HG03558 (cell line): ENCODE data around the gene ZNF350.
"Not testable (repeated sequence)": the region's sequence is repeated elsewhere in the genome, so short reads cannot be mapped to it uniquely, and the experiment has no call there.

Source experiments
- ATAC-seq: cut with Tn5 transposase; IDR thresholded peaks from one replicate; pipeline ENCODE4 v1.9.1; 2021; ENCODE audit warnings: moderate number of reproducible peaks; ENCODE audit not compliant: unreplicated experiment; ENCODE audit errors: extremely low read depth

The ZNF350 gene

DNA sequence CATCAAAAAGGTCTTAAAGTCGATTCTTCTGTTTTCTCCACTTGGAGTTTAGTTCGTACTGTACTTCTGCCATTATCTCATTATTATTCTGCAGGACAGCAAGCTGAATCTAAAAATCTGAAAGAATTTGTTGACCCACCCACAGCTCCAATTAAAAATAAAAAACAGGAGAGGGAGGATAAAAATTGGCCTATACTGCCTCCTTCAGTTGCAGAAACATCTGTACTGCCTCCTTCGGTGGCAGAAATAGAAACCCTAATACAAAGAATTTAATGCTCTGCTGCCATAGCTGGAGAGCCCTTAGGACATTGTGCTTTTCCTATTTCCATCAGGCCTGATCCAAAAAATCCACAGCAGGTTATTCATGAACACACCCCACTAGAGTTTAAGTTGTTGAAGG, 9.8 kb downstream of the ZNF350 start:
- ATAC-seq: no peak

DNA sequence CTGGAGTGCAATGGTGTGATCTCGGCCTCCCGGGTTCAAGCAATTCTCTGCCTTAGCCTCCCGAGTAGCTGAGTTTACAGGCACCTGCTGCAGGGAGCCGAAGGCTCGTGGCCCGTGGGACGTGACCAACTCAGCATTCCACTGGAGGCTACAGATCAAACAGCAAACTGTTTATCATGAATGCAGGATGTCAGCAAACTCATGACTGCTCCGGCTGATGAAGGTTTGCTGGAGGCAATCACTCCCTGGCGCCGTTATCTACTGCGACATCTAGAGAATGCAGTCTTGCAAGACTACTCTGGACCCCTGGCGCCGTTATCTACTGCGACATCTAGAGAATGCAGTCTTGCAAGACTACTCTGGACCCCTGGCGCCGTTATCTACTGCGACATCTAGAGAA, 10.9 kb downstream of the ZNF350 start:
- ATAC-seq: not testable (repeated sequence)

DNA sequence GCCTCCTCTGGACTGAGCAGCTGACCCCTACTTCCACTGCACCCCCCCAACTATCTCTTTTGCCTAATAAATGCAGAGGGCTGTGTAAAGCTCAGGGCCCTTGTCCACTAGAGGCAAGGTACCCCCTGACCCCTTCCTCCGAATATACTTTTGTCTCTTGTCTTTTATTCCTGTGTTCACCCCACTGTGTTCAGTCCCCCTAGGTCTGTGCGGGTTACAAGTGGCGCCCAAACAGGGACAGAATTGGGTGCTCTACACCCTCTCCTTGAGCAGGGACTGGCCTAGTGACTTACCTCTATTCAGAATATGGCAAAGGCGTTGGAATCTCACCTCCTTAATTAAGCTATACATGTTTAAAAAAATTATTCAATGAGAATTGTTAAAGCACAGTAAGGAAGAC, 15.0 kb downstream of the ZNF350 start:
- no peak for ATAC-seq

DNA sequence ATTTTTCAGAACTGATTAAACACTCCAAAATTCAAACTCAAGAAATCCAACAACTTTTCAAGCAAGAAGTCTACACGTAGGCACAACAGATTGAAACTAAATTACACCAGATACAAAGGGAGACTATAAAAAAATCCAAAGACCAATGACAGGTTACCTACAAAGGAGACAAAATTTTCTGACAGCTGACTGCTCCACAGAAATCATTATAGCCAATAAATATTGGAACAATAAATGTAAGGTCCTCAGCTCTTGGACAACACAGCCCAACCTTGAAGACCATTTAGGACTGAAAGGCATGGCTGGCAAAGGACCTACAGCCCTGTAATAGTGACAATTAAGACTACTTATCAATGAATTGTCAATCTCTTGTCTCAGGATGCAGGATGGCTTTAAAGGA, 15.9 kb downstream of the ZNF350 start:
- no peak for ATAC-seq

DNA sequence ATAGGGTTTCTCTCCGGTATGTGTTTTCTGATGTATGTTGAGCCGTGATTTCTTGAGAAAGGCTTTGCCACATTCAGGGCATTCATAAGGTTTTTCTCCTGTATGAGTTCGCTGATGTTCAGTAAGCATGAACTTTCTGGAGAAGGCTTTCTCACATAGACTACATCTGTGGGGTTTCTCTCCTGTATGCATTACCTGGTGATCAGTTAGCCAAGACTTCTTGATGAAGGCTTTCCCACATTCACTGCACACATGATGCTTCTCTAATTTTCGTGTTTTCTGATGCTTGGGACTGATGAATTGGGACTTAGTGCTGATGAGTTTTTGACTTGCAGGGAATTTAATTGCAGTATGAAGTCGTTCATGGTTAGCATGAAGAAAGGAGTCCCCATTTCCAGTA, 21.1 kb downstream of the ZNF350 start:
- ATAC-seq: no peak

DNA sequence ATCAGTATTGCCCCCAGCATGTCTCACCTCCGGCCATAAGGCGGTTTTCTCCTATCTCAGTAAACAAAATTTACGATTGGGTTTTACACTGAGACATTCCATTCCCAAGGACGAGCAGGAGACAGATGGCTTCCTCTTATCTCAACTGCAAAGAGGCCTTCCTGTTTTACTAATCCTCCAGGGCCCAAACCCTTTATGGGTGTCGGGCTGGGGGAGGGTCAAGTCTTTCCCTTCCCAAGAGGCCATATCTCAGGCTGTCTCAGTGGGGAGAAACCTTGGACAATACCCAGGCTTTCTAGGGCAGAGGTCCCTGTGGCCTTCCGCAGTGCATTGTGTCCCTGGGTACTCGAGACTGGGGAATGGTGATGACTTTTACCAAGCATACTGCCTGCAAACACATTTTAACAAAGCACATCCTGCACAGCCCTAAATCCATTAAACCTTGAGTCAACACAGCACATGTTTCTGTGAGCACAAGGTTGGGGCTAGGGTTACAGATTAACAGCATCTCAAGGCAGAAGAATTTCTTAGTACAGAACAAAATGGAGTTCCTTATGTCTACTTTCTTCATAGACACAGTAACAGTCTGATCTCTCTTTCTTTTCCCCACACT, 25.9 kb downstream of the ZNF350 start:
- ATAC-seq: not testable (repeated sequence)

DNA sequence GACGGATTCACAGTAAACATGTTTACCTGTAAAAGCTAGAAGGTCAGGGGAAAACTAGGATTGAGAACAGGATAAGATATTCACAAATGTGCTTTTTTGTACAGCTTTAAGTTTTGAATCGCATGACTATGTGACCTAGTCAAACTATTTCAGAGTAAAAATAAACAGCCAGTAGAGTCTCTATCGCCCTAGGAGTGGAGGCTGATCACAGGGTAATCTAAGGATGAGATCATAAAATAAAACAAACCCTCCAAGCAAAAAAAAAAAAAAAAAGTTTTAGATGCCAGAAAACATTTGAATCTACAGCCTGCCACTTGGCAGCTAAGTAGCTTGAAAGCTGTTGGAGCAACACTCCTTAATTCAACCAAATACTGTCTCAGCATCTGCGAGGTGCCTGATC, 26.8 kb downstream of the ZNF350 start:
- no peak for ATAC-seq

DNA sequence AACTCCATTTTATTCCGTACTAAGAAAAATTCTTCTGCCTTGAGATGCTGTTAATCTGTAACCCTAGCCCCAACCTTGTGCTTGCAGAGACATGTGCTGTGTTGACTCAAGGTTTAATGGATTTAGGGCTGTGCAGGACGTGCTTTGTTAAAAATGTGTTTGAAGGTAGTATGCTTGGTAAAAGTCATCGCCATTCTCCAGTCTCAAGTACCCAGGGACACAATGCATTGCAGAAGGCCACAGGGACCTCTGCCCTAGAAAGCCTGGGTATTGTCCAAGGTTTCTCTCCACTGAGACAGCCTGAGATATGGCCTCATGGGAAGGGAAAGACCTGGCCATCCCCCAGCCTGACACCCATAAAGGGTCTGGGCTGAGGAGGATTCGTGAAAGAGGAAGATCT, 28.8 kb downstream of the ZNF350 start:
- ATAC-seq: not testable (repeated sequence)

DNA sequence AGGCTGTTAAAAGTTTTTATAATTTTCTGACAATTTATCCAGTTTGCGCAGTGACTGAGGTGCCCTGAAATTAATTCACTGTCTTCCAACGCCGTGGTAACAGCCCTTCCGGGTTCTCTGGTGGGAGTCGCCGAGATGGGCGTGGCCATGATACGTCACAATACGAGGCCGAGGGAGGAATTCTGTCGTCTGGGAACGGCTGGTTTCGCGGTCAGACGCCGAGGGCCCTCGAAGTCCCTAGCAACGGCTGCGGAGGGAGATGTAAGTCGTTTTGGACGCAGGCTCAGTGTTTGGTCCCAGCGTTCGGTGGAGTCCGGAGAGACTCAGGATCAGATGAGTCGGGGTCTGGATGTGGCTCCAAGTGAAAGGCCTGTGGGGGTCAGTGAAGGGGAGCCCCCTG, 37.7 kb downstream of the ZNF350 start:
- no peak for ATAC-seq

DNA sequence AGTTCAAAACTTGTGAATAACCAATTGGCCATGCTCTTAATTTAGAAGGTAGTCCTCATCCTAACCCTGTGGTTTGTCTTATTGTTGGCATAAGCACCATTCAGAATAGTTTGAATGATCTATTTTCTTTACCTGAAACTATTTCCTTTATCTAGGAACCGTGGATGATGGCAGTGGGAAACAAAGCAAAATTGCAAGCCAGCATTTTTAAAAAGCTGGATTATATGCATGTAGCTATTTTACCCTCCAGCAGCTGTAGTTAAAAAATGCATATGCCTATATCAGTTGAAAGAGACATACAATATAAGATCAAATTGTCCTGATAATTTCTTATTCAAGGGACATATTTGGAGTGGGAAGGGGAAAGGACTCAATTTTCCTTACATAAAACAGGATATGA, 40.0 kb downstream of the ZNF350 start:
- ATAC-seq: no peak

DNA sequence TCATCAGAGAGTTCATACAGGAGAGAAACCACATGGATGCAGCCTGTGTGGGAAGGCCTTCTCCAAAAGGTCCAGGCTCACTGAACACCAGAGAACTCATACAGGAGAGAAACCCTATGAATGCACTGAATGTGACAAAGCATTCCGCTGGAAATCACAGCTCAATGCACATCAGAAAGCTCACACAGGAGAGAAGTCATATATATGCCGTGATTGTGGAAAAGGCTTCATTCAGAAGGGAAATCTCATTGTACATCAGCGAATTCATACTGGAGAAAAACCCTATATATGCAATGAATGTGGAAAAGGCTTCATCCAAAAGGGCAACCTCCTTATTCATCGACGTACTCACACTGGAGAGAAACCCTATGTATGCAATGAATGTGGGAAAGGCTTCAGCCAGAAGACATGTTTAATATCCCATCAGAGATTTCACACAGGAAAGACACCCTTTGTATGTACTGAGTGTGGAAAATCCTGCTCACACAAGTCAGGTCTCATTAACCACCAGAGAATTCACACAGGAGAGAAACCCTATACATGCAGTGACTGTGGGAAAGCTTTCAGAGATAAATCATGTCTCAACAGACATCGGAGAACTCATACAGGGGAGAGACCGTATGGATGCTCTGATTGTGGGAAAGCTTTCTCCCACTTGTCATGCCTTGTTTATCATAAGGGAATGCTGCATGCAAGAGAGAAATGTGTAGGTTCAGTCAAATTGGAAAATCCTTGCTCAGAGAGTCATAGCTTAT, 41.7 kb downstream of the ZNF350 start:
- ATAC-seq: no peak

DNA sequence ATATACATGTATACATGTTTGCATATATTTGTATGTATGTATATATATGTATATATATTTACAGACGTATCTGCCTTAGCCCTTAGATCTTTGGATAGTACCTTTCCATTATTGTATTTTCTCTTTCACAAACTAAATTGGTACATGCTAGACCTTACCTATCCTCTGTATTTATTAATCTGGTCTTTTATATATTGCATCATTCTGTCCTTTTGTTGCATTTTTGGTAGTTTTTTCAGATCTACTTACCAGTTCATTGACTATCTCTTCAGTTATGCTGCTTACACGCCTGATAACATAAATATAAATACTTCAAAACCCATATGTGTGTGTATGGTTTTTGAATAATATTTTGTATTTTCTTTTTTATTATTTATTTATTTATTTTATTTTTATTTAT, 47.7 kb downstream of the ZNF350 start:
- ATAC-seq: no peak

DNA sequence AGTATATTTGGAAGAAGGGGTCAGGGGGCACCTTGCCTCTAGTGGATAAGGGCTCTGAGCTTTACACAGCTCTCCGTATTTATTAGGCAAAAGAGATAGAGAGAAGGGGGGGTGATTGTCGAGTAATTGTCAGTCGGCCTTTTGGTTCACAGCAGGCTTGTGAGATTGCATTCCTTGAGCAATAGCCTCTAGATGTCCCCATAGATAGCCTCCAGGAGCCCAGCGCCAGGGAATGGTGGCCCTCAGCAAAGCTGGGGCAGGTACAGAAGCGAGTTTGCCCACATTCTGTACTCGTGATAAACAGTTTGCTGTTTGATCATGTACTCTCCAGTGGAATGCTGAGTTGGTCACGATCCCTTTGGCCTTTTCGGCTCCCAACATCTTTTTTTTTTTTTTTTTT, 54.7 kb downstream of the ZNF350 start:
- no peak for ATAC-seq

DNA sequence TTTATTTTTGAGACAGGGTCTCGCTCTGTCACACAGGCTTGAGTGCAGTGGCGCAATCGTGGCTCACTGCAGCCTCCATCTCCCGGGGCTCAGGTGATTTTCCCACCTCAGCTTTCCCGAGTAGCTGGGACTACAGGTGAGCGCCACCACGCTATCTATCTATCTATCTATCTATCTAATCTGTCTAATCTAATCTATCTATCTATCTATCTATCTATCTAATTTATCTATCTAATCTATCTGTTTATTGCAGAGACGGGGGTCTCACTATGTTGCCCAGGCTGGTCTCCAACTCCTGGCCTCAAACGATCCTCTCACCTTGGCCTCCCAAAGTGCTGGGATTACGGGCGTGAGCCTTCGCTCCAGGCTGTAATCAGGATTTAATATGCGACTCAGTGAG, 58.8 kb downstream of the ZNF350 start:
- no peak for ATAC-seq

DNA sequence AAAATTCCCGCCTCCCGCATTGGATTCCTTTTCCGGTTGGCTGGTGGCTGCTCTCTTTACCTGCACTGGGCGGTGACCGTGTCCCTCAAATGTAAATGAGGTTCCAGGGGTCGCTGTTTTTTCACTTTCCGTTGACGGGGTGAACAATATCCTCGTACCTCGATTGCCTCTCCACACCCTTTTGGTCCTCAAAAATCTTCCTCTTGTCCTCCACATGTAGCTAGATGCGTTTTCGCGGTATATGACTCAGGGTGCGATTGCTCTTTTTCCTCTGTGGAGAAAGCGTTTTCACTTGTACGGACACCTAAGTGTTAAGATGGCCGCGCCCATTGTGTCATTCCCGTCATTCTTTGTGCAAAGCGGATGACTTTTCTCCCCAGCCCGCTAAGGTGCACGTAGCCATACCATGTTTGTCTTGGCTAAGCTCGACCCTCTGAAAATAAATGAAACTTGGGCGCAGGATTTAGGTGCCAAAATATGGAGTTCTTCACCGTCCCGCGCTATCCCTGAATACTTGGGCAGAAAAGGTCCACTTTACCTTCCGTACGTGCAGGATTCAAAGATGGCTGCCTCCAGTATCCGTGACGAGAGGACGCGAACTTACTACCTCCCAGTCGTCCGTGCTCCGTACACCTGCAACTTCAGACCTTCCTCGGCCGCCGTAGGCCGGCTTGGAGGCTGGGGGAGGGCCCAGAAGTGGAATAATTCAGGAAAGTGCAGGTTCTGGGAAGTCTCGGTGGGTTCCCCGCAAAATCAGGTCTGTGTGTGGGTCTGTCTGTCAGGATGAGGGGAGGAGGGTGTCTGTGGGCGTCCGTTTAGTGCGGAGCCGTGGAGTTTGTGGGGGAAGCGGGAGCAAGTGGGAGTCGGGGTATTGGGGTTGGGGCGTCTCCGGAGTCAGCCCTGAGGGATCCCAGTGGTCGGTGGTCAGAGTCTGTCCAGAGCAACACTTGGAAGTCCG, 59.6 kb downstream of the ZNF350 start, which contains the start of gene ZNF613:
ZNF613 (plus strand) TSS at position 689 of the 958 bp plus-strand sequence. CDS start 8,749 bp downstream, outside the sequence.
- ATAC-seq: no peak

DNA sequence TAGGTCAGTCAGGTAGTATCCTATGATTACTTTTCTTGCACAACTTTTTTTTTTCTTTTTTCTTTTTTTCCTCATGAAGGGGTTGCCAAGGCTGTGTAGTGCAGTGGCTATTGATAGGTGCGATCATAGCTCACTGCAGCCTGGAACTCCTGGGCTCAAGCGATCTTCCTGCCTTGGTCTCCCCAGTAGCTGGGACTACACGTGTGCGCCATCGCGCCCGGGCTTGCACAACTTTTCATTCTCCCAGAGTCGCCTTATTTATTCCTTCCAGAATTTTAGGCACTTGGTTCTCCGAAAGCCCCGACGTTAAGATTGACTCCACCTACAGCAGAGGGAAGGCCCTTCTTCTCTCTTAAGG, 60.2 kb downstream of the ZNF350 start:
- ATAC-seq: no peak

DNA sequence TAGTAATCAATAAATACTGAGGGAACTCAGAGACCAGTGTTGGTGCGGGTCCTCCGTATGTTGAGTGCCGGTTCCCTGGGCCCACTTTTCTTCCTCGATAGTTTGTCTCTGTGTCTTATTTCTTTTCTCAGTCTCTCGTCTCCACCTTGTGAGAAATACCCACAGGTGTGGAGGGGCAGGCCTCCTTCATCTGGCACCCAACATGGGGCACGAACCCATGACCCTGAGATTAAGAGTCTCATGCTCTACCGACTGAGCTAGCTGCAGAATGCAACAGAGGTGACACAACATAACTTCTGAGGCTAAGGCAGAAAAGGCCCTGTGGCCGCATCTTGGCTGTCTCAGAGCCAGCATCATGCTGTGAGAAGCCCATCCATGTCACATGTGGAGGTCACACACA, 64.7 kb downstream of the ZNF350 start:
- ATAC-seq: no peak

DNA sequence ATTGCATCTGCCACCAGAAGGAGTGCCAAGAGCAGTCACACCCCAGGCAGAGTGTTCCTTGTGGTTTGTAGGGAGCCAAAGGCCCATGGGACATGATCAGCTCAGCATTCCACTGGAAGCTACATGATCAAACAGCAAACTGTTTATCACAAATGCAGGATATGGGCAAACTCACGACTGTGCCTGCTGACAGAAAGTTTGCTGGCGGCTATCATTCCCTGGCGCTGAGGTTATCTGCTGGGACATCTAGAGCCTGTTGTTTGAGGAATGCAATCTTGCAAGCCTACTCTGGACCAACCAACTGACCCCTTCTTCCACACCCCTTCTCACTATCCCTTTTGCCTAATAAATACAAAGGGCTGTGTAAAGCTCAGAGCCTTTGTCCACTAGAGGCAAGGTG, 67.0 kb downstream of the ZNF350 start:
- no peak for ATAC-seq

DNA sequence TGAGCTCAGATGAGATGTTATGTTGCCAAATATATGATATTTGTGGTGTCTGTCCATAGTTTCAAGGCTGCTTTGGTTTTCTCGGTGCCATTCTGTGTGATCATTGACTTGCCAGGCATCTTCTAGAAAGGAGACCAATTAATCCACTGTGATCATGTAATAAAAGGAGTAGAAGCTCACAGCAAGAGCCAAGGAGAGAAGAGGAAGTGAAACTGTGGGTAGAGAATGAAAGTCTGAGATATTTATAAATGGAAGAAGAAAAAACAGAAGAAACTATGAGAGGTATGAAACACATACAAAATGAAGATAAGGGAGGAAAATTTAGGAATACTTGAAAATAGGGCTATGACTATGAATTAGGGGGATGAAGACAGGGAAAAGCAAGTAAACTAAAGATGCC, 70.5 kb downstream of the ZNF350 start:
- no peak for ATAC-seq

DNA sequence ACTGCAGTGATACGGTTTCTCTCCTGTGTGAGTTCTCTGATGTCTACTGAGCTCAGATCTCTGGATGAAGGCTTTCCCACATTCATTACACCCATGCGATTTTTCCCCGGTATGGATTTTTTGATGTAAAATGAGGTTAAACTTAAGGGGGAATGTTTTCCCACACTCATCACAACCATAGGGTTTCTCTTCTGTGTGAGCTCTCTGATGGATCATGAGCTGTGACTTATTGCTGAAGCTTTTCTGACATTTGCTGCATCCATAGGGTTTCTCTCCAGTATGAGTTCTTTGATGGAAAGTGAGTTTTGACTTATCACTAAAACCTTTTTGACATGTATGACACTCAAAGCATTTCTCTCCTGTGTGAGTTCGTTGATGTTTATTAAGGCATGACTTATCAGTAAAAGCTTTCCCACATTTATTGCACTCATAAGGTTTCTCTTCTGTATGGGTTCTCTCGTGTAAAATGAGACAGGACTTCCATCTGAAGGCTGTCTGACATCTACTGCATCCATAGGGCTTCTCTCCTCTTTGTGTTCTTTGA, 71.2 kb downstream of the ZNF350 start:
- ATAC-seq: no peak
